Neural cell (in vitro differentiated cells): Measurements from ENCODE around the gene GALNT3. TPM values are rescaled to one million over a fixed set of nuclear protein-coding genes. Genes with fewer than 3 reads are reported as not detected.

Source experiments
- H2AFZ ChIP-seq: fragments of 200-600, 300-800 bp; sonication (generic), shearing (Covaris generic); 2 replicates; pipeline ENCODE4 v1.6.0; 2014; ENCODE audit warnings: low read depth, mild to moderate bottlenecking, antibody characterized with exemption, low read length, moderate library complexity
- H3F3A ChIP-seq: fragments of 200-600 bp; shearing (Covaris generic); 2 replicates; pipeline ENCODE4 v1.6.1; 2016; ENCODE audit warnings: mild to moderate bottlenecking, moderate library complexity, mixed read lengths, antibody characterized with exemption, low read length; ENCODE audit not compliant: insufficient read depth, poor library complexity, severe bottlenecking
- H3K27ac ChIP-seq: fragments of 200-600, 300-800 bp; sonication (generic), shearing (Covaris generic); 2 replicates; pipeline ENCODE4 v1.5.1; 2014; ENCODE audit warnings: mild to moderate bottlenecking, low read length, moderate library complexity
- H3K27me3 ChIP-seq: fragments of 300-800, 200-600 bp; sonication (generic), shearing (Covaris generic); 2 replicates; pipeline ENCODE4 v1.6.0; 2014; ENCODE audit warnings: mild to moderate bottlenecking, low read depth, low read length, moderate library complexity; ENCODE audit not compliant: insufficient read depth
- H3K36me3 ChIP-seq: fragments of 300-800, 200-600 bp; sonication (generic), shearing (Covaris generic); 2 replicates; pipeline ENCODE4 v1.5.1; 2014; ENCODE audit warnings: mild to moderate bottlenecking, antibody characterized with exemption, low read length, moderate library complexity; ENCODE audit not compliant: insufficient read depth
- H3K4me2 ChIP-seq: fragments of 300-800, 200-600 bp; sonication (generic), shearing (Covaris generic); 2 replicates; pipeline ENCODE4 v1.6.0; 2014; ENCODE audit warnings: mild to moderate bottlenecking, low read length
- H3K4me3 ChIP-seq: fragments of 300-800, 200-600 bp; sonication (generic), shearing (Covaris generic); 2 replicates; pipeline ENCODE4 v1.5.1; 2014; ENCODE audit warnings: mild to moderate bottlenecking, low read length, moderate library complexity
- H3K79me2 ChIP-seq: fragments of 200-600 bp; shearing (Covaris generic); replicated peaks from 2 replicates; pipeline ENCODE4 v1.6.0; 2014; ENCODE audit warnings: mild to moderate bottlenecking, low read length, moderate library complexity; ENCODE audit not compliant: insufficient read depth
- H3K9ac ChIP-seq: fragments of 300-800, 200-600 bp; sonication (generic), shearing (Covaris generic); 2 replicates; pipeline ENCODE4 v1.6.1; 2016; ENCODE audit warnings: mild to moderate bottlenecking, low read length, mixed read lengths
- H3K9me2 ChIP-seq: fragments of 200-600 bp; shearing (Covaris generic); 2 replicates; pipeline ENCODE4 v1.6.1; 2016; ENCODE audit warnings: mild to moderate bottlenecking, low read length, mixed read lengths; ENCODE audit not compliant: insufficient read depth
- H3K9me3 ChIP-seq: fragments of 200-600, 300-800 bp; sonication (generic), shearing (Covaris generic); 2 replicates; pipeline ENCODE4 v1.6.1; 2016; ENCODE audit warnings: mild to moderate bottlenecking, mixed run types, low read length, moderate library complexity, mixed read lengths
- H4K20me1 ChIP-seq: fragments of 200-600 bp; shearing (Covaris generic); 2 replicates; pipeline ENCODE4 v1.6.1; 2016; ENCODE audit warnings: mild to moderate bottlenecking, mixed run types; ENCODE audit not compliant: insufficient read depth
- EP300 ChIP-seq: fragments of 450-650 bp; conservative IDR thresholded peaks from 2 replicates; pipeline ENCODE4 v1.6.1; 2014; ENCODE audit warnings: antibody characterized with exemption, mild to moderate bottlenecking, moderate library complexity; ENCODE audit not compliant: poor library complexity, severe bottlenecking
- EZH2 ChIP-seq: fragments of 200-600, 300-800 bp; shearing (Covaris generic), sonication (generic); IDR thresholded peaks from 2 replicates; pipeline ENCODE4 v1.6.1; 2014; ENCODE audit warnings: antibody characterized with exemption, low read length, borderline replicate concordance, mild to moderate bottlenecking; ENCODE audit not compliant: insufficient read depth, poor library complexity, severe bottlenecking
- MXI1 ChIP-seq: fragments of 450-650 bp; conservative IDR thresholded peaks from 2 replicates; pipeline ENCODE4 v1.6.1; 2014; ENCODE audit warnings: antibody characterized with exemption, mild to moderate bottlenecking; ENCODE audit not compliant: poor library complexity, severe bottlenecking
- POLR2AphosphoS5 ChIP-seq: IDR thresholded peaks from 2 replicates; pipeline ENCODE4 v1.6.1; 2012
- RAD21 ChIP-seq: fragments of 450-650 bp; conservative IDR thresholded peaks from 2 replicates; pipeline ENCODE4 v1.6.1; 2014; ENCODE audit warnings: antibody characterized with exemption, mild to moderate bottlenecking, moderate library complexity
- REST ChIP-seq: IDR thresholded peaks from 2 replicates; pipeline ENCODE4 v1.6.1; 2012; ENCODE audit warnings: borderline replicate concordance
- SMC3 ChIP-seq: fragments of 450-650 bp; conservative IDR thresholded peaks from 2 replicates; pipeline ENCODE4 v1.6.1; 2014; ENCODE audit warnings: antibody characterized with exemption, mild to moderate bottlenecking, moderate library complexity; ENCODE audit not compliant: poor library complexity
- TAF1 ChIP-seq: IDR thresholded peaks from 2 replicates; pipeline ENCODE4 v1.6.1; 2012; ENCODE audit warnings: low read depth
- polyA plus RNA-seq: library from polyadenylated mRNA; depleted of rRNA; stranded (reverse); fragments of >200 nt; gene quantifications from 2 replicates; pipeline ENCODE4 v1.2.3, GENCODE V29; 2014
- TF ChIP-seq, protein P1 (sequence below): fragments of 450-650 bp; IDR thresholded peaks from 2 replicates; pipeline ENCODE4 v1.5.1; 2014; ENCODE audit warnings: antibody characterized with exemption, mild to moderate bottlenecking, moderate library complexity; ENCODE audit not compliant: poor library complexity, severe bottlenecking

The GALNT3 gene
- polyA plus RNA-seq, 1 donor from 2014 or later: 3.7 TPM

DNA sequence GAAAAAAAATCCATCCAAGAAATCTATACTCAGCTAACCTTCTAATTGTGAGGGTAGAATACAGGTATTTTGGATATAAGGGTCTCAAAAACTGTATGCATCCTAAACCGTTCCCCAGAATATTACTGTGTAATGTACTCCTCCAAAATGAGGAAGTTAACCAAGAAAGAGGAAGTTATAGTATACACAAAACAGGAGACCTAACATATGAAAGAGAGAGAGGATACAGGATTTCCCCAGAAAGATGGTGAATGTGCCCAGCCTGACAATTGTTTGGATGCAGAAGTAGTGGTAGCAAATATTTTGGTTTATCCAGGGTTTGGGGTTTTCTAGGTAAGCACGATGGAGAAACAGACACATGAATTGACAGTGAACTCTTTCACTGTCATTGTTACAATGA, 50.6 kb downstream of the GALNT3 start:
- no peak overlapping the region for H3K4me3 ChIP-seq
- no peaks in the 10 kb centered on the region for H3K9me3 ChIP-seq
- no peaks in the 10 kb centered on the region for H3K79me2 ChIP-seq
- H3F3A ChIP-seq: no peaks in the 10 kb centered on the region
- no peak for TF ChIP-seq EZH2
- no peak for TF ChIP-seq EP300
- TF ChIP-seq POLR2AphosphoS5: no peak
- TF ChIP-seq RAD21: no peak
- no peak for TF ChIP-seq SMC3
- no peak for TF ChIP-seq REST
- TF ChIP-seq, protein P1, sequence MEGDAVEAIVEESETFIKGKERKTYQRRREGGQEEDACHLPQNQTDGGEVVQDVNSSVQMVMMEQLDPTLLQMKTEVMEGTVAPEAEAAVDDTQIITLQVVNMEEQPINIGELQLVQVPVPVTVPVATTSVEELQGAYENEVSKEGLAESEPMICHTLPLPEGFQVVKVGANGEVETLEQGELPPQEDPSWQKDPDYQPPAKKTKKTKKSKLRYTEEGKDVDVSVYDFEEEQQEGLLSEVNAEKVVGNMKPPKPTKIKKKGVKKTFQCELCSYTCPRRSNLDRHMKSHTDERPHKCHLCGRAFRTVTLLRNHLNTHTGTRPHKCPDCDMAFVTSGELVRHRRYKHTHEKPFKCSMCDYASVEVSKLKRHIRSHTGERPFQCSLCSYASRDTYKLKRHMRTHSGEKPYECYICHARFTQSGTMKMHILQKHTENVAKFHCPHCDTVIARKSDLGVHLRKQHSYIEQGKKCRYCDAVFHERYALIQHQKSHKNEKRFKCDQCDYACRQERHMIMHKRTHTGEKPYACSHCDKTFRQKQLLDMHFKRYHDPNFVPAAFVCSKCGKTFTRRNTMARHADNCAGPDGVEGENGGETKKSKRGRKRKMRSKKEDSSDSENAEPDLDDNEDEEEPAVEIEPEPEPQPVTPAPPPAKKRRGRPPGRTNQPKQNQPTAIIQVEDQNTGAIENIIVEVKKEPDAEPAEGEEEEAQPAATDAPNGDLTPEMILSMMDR: no peak
- no peak for TF ChIP-seq TAF1
- TF ChIP-seq MXI1: no peak
- H2AFZ ChIP-seq: no peak overlapping the region
- no peaks in the 10 kb centered on the region for H3K27me3 ChIP-seq
- no peak overlapping the region for H3K27ac ChIP-seq
- H3K9me2 ChIP-seq: no peaks in the 10 kb centered on the region
- H3K4me2 ChIP-seq: no peak overlapping the region
- no peak overlapping the region for H3K9ac ChIP-seq
- no peaks in the 10 kb centered on the region for H4K20me1 ChIP-seq
- H3K36me3 ChIP-seq: no peaks in the 10 kb centered on the region

GRCh38 chr2:165725421-165725820, 68.6 kb downstream of the GALNT3 start:
- Histone ChIP-seq H4K20me1 (no peaks in the 10 kb centered on the region), H3K79me2 (no peaks in the 10 kb centered on the region), H3K27ac (no peak overlapping the region), H3K36me3 (no peaks in the 10 kb centered on the region), H3F3A (no peaks in the 10 kb centered on the region), H2AFZ (no peak overlapping the region), H3K9me2 (no peaks in the 10 kb centered on the region), H3K4me2 (no peak overlapping the region), H3K27me3 (no peaks in the 10 kb centered on the region), H3K9ac (no peak overlapping the region), H3K9me3 (no peaks in the 10 kb centered on the region), H3K4me3 (no peak overlapping the region)
- TF ChIP-seq RAD21: no peak
- TF ChIP-seq POLR2AphosphoS5: no peak
- TF ChIP-seq TAF1: no peak
- no peak for TF ChIP-seq EP300
- TF ChIP-seq, protein P1: no peak
- TF ChIP-seq SMC3: no peak
- TF ChIP-seq MXI1: no peak
- no peak for TF ChIP-seq EZH2
